Amniotic stem cell (primary cell): ENCODE data around the gene SFSWAP.
"Not testable (repeated sequence)": the region's sequence is repeated elsewhere in the genome, so short reads cannot be mapped to it uniquely, and the experiment has no call there.

Experiments
- DNase-seq: peaks from one replicate; lab custom pipeline; 2025; lab: John Stamatoyannopoulos, UW

SFSWAP gene

DNA sequence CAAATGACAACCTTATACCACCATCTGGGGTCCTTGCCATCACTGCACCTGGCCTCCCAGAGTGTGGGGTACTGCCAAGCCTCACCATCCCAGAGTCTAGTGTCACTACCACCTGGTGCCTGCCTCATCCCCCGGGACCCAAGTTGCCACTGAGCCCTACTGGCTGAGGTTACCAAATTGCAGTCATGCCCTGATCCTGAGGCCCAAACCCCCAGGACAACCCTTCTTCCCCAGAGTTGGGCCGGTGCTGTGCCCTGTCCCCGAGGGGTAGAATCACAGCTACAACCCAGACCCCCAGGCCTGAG, 8.4 kb upstream of the SFSWAP start:
- DNase-seq = no peak

DNA sequence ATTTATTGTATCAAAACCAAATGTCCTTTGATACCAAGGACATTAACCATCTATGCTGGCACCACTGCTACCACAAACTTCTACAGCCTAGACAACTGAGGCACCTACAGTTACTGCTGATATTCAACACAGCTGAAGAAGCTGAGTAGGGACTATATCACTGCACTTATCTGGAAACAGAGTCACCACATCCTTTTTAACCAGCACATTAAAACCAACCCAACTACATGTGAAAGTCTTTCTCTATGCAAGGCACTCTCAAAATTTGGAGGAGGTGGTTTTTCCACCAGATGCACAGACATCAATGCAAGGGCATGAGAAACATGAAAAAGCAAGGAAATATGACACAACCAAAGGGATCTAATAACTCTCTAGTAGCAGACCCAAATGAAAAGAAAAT, 7.7 kb upstream of the SFSWAP start:
- DNase-seq = no peak

DNA sequence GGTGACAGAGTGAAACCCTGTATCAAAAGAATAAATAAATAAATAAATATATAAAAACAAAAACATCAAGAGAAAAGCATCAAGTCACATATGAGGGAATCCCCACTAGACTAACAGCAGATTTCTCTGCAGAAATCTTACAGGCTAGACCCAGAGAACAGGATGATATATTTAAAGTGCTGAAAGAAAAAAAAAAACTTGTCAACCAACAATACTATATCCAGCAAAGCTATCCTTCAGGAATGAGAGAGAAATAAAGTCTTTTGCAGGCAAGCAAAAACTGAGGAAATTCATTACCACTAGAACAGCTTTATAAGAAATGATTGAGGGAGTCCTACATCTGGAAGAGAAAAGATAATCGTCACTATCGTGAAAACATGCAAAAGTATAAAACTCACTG, 6.4 kb upstream of the SFSWAP start:
- no peak for DNase-seq

DNA sequence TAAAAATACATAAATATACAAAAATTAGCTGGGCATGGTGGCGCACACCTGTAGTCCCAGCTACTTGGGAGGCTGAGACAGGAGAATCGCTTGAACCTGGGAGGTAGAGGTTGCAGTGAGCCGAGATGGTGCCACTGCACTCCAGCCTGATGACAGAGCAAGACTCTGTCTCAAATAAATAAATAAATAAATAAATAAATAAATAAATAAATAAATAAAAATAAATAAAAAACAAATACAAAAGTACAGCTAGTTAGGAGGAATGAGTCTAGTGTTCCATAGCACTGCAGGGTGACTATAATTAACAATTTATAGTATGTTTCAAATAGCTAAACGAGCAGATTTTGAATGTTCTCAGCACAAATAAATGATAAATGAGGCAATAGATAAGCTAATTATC, 4.2 kb upstream of the SFSWAP start:
- not testable (repeated sequence) for DNase-seq

DNA sequence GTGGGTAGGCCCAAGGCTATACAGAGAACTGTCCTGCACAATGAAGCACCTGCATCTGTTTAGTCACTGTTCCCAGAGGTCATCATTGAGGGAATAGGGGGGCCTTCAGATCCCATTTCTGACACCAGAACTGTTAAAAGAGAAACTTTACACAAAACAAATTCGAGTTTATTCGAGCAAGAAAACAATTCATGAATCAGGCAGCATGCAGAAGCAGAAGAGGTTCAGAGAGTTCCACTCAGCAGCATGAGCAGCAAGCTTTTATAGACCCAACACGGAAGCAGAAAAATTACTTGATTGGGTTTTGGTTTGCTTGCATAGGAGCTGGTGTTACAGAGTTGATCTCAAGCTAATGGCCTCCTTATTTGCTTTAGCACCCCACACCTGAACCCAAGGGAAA, 1.7 kb upstream of the SFSWAP start:
- no peak for DNase-seq

DNA sequence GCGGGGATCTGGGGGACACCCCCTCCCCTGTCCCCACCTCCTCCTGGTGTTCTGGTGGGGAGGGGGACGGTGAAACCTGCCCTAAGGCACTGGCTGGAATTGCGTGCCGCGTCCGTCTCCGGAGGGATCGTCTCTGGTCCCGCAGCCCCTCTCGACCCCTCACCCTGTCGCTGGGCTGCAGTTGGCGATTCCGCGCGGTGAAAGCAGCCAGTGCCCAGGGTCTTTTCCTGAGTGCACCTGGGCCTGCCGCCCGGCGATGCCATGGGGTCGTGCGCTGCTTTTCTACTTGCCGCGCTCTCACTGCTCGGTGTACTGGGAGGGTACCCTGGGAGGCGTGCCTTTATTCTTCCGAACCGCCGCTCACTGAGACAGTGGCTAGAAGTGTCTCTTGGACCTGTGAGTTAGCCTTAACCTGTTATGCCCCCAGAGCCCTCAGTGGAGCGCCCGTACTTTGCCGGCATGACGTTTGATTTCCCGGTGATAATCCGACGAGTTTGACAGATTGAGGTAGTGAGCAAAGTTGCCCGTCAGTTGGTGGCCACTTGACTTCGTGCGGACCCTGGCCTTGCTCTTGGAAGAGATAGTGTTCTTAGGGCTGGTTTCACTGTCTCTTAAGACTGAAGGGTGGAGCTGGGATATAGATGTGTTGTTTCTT, 788 bp downstream of the SFSWAP start:
- DNase-seq = no peak

DNA sequence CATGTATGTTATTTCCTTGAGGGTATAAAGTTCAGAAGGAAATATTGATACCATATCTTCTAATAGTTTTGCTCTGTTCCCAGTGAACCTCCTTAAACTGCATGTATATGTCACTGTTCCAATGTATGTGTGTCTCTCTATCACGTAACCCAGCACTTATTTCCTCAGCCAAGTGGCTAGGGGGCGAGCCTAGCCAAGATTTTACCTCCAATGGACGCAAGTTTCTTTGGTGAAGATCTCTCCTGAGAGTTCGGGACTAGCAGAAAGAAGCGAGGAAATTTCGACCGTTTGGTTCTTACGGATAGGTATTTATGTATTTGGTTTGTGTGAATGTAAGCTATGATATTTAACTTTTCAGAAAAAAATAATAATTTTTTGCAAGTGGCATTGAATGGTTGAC, 2.5 kb downstream of the SFSWAP start:
- DNase-seq = no peak

DNA sequence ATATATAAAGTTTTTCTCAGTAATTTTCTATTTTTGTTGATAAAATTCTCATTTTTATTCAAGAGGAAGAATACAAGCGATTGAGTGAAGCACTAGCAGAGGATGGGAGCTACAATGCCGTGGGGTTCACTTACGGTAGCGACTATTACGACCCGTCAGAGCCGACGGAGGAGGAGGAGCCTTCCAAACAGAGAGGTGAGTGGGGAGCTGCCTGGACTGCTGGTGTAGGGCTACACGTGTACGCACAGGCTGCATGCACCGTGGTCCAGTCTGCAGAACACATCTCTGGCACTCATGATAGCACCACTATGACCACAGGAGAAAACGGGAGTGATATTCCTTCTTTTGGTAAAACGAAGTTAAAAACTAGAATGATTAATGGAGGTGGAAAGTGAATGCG, 3.9 kb downstream of the SFSWAP start:
- no peak for DNase-seq

DNA sequence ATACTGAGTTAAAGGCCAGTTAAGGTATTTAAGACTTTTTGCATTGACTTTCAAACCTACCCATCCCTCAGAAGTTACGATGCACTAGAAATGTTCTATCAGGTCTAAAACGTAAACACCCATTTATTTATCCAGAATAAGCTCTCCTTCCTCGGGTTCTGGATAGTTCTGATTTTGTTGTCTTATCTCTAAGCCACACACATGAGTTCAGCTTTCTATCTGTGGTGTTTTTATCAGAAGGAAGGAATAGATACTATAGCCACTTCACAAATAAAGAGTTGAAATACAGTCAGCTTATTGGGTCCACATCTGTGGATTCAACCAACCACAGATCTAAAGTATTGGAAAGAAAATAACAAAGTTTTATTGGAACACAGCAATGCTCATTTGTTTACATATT, 5.4 kb downstream of the SFSWAP start:
- DNase-seq = no peak

DNA sequence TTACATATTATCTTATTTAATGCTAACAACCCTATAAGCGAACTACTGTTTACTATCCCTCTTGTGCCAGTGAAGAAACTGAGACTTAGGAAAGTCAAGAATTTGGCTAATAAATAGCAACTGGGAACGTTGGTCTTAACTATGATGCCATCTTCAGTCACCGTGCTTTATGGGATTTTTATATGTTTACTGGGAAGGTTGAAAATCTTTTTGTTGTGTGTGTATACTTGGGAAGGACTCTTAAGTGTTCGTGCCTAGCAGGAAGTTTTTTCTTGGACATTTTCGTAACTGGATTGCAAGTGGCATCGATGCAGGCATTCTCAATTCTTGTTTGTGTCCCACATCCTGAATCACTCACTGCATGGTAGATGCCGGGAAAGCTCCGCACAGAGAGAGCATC, 9.4 kb downstream of the SFSWAP start:
- no peak for DNase-seq

DNA sequence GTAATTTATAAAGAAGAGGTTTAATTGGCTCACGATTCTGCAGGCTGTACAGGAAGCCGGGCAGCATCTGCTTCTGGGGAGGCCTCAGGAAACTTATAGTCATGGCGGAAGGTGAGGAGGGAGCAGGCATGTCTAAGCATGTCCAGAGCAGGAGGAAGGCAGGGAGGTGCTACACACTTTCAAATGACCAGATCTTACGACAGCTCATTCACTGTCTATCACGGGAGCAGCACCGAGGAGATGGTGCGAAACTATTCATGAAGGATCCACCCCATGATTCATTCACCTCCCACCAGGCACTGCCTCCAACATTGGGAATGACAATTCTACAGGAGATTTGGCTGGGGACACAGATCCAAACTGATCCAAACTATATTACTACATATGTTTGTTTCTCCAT, 10.0 kb downstream of the SFSWAP start:
- DNase-seq = no peak

DNA sequence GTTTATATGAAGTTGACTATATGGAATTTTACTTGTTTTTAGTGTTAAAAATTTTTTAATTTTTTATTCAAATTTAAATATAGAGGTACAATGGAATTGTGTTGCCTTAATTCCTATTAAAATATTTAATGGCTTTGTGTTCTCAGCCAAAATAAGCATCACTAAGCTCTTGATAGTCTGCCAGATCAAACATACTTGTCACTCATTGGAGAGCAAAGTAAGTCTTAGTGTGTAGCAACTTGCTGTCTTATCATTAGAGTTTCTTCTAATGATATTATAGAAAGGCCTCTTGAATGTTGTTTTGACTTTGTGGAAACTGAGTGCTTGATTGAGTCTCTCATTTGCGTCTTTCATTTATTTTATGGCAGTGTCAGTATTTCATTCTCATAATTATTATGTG, 10.7 kb downstream of the SFSWAP start:
- no peak for DNase-seq

DNA sequence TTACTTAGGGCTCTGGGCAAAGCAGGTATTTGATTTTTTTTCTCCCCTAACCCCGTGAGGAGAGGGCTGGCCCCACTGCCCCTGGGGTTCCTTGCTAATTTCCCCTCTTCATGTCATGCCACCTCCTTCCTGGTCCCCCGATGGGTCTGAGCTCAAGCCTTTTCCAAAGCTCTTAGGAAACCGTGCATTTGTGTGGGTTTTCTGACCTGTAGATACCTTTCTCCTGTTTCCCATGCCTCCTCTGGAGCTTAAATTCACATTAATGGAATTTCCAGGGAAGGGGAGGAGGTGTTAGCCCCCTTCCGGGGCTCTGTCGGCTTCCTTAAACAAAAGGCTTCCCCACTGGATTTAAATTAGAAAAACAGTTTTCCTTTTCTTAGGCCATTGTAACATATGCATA, 12.6 kb downstream of the SFSWAP start:
- no peak for DNase-seq

DNA sequence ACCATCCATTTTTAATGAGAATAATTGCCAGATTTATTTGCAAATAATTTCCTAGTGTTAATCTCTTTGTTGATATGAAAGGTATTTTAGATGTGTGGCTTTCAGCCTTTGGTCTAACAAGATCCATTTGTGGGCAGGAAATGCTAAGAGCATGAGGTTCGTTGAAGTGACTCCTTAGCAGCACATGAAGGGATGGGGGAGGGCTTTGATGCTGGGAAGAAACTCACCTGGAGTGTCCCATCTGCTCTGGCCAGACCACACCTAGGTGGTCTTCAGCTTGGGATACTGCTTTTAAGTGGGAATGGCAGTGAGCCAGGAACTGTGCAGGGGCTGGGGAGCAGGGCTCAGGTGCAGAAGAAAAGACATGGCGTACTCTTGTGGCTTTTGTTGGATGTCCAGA, 13.6 kb downstream of the SFSWAP start:
- no peak for DNase-seq

DNA sequence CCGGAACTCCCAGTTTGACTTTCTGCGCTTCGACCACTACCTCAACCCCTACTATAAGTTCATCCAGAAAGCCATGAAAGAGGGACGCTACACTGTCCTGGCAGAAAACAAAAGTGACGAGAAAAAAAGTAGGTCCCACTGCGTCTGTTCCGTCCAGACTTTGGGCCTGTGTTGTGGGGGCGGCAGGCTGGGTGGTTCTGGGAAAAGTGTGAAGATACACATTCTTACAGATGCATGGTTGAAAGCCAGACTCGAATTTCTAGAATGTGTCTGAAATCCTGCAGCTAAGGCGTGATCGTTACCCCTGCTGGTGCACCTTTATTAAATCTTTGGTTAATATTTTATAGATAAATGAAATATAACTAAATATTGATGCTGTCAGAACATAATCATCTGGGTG, 14.6 kb downstream of the SFSWAP start:
- DNase-seq = no peak

DNA sequence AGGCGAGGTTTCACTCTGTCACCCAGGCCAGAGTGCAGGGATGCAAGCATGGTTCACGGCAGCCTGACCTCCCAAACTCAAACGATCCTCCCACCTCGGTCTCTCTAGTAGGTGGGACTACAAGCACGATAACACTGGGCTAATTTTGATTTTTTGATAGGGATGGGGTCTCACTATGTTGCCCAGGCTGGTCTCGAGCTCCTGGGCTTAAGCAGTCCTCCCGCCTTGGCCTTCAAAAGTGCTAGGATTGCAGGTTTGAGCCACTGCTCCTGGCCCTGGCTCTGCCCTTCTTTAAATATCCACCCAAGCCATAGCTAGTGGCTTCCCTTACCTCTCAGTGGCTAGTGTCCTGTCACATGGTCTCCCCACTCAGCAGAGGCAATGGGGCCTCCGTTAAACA, 17.8 kb downstream of the SFSWAP start:
- no peak for DNase-seq

DNA sequence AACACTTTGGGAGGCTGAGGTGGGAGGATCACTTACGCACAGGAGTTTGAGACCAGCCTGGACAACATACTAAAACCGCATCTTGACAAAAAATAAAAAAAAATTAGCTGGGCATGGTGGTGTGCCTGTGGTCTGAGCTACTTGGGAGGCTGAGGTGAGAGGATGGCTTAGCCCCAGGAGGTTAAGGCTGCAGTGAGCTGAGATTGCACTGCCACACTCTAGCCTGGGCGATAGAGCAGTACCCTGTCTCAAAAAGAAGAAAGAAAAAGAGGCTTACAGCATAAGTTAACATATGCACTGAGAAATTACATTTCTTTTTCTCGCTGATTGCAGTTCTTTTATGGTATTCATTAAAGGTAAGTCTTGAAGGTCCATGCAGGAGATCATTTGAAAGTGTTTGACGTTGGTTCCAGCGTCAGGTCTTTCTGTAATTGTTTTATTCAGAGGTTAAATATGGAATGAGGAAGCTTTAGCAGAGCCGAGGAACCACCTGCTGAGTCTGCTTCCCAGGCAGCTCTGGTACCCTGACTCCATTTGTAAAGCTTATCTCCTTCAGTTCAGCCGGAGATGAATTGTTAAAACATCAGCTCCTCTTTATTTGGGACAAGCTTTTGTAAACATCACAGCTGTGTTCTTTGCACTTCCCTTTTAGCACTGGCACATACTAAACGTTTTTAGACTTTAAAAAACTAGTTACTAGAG, 18.5 kb downstream of the SFSWAP start:
- DNase-seq = no peak

DNA sequence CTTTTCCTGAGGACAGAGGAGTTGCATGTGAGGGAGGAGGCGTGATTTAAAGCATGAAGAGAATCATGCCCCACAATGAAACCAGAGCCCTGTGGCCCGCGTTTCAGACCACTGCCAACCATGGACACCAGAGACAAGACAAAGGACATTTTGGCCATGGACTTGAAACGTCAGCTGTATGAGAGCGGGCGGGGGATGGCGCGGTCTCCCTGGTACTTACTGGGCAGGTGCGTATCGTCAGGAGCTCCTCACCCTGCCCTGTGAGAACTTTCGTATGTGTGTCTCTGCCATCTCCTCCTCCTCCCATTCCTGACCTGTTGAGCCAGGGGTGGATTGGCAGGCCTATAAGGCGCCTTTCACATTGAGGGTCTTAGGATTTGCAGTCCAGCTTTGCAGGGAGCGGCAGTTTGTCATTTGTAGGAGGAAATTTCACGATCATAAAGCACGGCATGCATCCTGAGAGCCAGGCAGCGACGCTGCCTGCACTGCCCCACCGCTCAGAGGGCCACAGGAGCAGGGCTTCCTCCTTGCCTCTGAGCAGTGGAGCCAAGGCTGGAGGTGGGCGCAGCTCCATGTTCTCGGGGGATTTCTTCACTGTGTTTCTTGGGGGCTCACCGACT, 22.2 kb downstream of the SFSWAP start:
- DNase-seq = no peak

DNA sequence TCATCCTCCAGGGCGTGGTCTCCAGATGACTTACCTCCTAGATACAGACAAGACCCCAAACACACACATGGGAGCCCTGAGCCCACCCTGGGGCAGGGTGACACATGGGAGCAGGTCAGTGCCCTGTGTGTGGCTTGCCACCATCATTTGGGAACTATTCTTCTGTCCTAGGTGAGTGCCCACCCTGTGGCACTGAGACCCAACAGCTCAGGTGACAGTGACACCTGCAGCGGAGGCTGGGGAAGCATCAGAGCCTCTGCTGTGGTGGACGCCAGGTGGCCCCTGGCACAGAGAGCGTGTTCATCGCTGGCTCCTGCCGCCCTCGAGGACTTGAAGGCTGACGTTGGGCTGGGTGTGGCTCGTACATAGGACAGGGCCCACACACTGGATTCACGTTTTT, 23.0 kb downstream of the SFSWAP start:
- no peak for DNase-seq

DNA sequence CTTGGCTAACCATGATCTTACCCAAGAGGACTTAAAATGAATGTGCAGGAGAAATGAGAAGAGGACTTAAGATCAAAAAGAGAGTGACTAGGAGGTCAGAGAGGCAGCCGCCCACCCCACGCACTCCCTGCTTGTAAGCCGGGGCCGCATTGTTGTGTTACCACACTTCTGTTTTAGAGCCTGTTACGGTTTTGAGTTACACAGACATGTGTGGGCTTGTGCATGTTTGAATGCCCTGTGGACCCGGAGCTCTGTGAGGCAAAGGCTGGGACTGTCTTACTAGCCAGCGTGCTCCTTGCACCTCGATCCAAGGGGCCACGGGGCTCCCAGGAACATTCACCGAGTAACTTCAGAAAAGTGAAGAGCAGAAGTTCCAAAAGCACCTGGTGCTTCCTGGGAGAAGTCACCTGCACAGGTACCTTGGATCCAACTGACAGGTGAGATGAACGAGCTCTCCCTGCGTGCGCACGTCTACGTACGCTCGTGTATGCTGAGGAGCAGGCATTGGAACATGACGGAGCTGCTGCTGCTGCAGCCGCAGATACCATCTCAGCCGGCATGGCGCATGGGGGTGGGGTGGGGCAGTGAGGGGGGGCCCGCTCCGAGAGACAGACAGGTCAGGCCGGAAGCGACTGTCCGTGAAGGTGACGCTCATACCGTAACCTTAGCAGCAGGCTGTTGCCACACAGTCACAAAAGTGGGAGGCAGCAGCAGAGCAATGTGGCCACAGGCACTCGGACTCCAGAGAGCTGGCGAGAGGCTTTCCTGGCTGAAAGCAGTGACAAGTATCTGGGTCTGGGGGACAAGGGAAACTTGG, 23.7 kb downstream of the SFSWAP start:
- no peak for DNase-seq

DNA sequence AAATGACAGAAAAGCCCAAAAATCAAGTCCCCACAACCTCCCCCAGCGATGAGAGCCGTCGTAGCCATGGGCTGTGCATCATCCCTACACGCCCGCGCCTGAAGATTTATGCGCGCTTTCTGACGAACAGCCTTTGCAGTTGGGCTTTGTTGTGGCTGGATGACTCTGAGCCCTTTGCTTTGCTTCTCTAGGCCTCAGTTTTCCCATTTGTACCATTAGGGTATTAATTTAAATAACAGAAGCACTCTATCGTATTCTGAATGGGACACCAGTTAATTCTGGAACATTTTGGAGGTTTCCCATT, 24.2 kb downstream of the SFSWAP start:
- DNase-seq = no peak

DNA sequence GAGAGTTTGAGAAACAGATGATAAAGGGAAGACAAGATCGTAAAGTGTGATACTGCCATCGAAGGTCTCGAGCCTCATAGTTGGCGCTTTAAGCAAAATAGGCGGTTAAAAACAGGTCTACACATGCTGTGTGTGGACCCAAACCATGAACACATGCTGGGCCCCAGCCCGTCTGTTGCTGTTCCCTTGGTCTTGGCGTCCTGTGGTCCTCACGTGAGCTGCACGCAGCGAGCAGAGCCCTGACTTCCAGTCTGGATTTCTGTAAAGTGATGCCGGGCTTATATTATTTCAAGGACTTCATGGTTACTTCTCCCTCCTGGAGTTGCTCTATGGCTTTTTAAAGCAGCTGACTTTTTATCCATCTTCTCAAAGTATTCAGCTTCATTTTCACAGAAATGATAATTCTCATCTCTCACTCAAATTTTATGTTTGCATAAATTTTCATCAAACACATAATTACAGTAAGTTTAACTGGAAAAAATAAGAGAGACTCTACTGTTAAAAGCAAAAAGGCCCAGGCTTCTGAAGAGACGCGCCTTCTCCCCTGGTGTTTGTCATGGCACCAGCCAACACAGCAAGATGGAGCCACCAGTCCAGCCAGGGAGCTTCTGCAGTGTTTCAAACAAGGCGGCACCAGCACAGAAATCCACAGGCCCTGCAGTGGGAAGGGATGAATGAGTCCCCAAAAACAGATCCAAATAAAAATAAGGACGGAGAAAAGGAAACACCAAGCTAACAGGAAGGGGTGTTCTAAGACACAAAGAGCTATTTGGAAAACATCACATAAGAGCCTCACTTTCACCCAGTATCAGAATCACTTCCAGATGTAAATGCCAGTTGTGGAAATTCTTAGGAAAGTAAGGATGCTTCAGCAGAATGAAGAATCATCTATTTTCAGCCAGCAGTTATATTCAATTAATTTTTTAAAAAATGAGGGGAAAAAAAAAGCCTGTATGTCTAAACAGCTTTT, 24.9 kb downstream of the SFSWAP start:
- DNase-seq = no peak
